Subcutaneous adipose tissue (tissue), 4 donors: ENCODE measurements around the gene CYREN. TPM values are rescaled to one million over a fixed set of nuclear protein-coding genes. Genes with fewer than 3 reads are reported as not detected.

ENCODE experiments used
- CTCF ChIP-seq: fragments of 450-650 bp; IDR thresholded peaks from one replicate; pipeline ENCODE4 v1.5.1; 2016; ENCODE audit warnings: low read depth, mild to moderate bottlenecking, control low read depth, antibody characterized with exemption, moderate library complexity
- total RNA-seq, 4 donors: library from RNA; depleted of rRNA; stranded (reverse); fragments of >200 nt; gene quantifications; one replicate each; pipeline ENCODE4 v1.1.0, GENCODE V29; 2016

CYREN gene
- total RNA-seq, 4 donors from 2014 or later: 21.9 to 33.0 (median 29.8) TPM

- TF ChIP-seq CTCF: no peak
These were observed 24.6 kb upstream of the CYREN start for GRCh38 chr7:135195156-135195555.

DNA sequence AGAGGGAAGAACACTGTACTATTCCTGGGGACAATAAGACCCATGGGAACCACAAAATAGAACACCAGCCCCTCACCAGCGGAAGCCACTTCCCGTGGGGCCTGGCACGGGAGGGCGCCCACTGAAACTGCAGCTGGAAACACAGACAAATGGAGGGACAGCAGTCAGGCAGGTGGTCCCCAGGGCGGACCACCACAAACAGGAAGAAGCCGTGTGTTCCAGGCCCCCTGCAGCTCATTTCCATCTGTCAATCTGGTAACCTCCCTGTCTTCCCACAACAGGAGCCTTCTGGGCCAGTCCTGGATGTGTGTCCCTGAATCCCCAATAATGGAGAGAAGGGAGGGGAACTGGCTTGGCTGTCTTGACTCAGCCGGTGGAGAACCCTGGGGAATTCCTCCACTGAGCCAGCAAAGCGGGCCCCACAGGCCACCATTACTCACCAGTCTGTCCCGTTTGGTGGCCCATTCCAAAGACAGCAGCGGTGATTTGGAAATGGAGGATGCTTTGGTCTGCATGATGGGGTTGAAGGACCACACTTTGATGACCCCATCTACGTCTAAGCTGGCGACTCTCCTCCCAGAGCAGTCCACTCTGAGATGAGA, 24.1 kb upstream of the CYREN start:
- no peak for TF ChIP-seq CTCF

DNA sequence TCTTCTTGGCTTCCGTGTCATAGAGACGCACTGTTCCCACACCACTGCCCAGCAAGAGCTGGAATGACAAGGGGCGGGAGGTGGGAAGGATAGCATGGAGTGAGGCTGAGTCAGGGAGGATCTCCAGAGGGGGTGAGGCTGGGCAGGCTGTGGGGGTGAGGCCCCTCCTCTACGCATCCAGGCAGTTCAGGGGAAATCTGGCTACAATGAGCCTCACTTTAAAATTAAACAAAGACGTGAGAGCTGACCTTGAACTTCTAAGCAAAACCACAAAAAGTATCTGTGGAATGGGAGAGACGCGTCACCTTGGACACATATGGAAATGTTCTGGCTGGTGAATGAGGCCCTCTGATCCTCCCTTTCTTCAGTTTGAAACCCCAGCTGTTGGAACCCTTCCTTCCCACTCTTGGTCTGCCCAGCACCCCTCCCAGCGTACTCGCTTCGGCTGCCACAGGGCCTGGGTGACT, 23.1 kb upstream of the CYREN start:
- no peak for TF ChIP-seq CTCF

GRCh38 chr7:135192914-135193536, 22.5 kb upstream of the CYREN start:
- TF ChIP-seq CTCF: no peak

DNA sequence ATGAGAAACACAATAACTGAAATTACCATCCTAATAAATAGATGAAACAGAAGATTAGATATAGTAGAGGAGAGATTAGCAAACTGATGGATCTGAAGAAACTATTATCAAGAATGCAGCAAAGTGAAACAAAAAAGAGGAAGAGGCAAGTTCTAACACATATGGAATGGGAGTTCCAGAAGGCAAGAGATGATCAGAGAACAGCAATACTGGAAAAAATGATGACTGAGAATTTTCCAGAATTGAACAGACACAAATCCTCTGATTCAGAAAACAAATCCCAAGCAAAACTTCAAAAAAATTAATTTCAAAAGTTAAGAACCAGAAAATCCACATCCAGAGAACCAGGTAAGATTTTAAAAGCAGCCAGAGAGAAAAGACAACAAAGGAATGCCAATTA, 20.2 kb upstream of the CYREN start:
- no peak for TF ChIP-seq CTCF

DNA sequence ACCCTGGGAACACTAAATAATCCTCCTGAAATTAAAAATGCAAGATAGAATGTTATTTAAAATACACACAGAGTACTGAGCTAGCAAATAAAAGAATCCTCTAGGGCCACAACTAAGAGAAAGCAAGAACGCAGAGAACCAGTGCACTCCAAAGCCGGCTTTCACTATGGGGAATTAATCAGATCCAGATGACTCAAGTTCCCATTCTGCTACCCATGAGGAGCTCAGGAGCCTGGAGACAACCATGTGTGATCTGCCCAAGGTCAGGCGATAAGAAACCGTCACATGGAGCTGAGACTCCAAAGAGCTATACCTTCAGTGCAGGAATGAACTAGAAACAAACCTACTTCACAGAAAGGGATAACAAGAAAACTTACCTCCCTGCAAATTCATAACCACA, 19.5 kb upstream of the CYREN start:
- no peak for TF ChIP-seq CTCF

- no peak for TF ChIP-seq CTCF
These were observed 18.7 kb upstream of the CYREN start for GRCh38 chr7:135189221-135189662.
